ENCODE results near the gene BUB3. TPM values are rescaled to one million over a fixed set of nuclear protein-coding genes. Genes with fewer than 3 reads are reported as not detected.
A peak's percentile ranks its signal among the peaks of the same experiment; 100 is the strongest.

Gene BUB3
- total and polyA plus RNA-seq, 2 experiments from 2014 or later, result 243 to 272 TPM

DNA sequence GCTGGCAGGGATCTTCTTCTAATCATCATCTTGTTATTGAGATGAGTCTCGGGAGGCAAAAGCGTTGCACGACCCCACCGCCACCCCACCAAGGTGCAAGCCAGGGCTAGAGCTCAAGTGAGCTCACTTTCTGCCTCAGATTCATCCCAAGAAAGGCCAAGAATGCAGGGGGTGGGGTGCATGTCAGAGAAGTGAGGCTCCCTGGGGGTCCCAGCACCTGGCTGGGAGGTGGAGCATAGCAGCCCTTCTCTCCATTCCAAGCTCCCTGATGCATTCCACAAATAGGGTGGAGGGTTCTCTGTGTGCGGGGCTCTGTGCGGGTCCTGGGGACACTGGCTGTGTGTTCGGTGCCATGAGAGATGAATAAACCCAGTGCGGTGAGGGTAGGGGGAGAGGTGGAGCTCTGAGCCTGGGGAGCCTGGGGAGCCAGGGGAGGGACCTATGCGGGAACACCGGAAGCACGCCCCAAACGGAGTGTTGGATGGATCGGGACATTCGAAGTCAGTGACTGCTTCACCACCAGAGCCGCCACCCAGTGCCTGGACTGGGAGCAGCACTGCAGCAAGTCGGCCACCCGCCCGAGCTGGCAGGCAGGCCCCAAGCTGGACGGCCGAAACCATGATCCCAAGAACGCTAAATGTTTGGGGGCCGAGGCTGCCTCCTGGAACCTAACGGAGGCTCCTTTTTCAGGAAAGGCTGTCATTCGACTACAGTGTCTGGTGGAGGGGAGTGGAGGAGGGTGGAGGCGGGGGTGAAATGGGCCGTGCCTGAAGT, 36.4 kb upstream of the BUB3 start:
- H3K4me3 Mint-ChIP-seq, result peak overlapping the region; percentile 52

DNA sequence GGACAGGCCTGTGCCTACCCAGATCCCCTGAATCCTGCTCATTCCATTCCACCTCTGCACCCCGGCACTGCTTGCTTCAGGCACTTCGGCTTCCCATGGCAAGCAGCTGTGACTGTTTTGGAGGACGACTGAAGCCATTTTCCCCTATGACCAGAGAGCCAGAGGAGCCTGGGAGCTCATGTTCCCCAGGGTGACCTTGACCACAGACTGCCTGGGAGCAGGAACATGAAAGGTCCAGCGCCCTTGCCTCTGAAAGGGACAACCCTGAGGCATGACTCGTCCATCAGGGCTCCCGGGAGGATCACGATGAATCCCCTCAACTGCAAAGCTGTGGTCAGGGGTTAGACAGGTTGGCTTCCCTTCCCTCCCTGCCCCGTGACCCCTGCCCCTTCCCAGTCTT, 35.1 kb upstream of the BUB3 start:
- DNase-seq (ENCODE audit: low spot score) (no peak), ATAC-seq (no peak)
- H3K4me3 Mint-ChIP-seq, result no peak overlapping the region
- H3K9me2 ChIP-seq (ENCODE audit: insufficient read depth), result no peaks in the 10 kb centered on the region
- peaks cover 5% of the 10 kb centered on the region; the same call in 1 of the 2 replicates for H3K36me3 ChIP-seq (ENCODE audit: insufficient read depth)
- H3F3A ChIP-seq (replicated peaks; ENCODE audit: low read depth), result no peaks in the 10 kb centered on the region; the same call in 1 of the 2 replicates
- H3K4me3 ChIP-seq, result no peak overlapping the region
- no peak overlapping the region for H3K4me2 ChIP-seq
- no peak overlapping the region for H3K27ac ChIP-seq (ENCODE audit: low read depth)
- no peaks in the 10 kb centered on the region for H3K79me2 ChIP-seq (replicated peaks; ENCODE audit: insufficient read depth)
- no peak overlapping the region for H2AFZ ChIP-seq
- peaks cover 20% of the 10 kb centered on the region for H3K4me1 ChIP-seq (ENCODE audit: insufficient read depth)
- H3K27ac Mint-ChIP-seq, result no peak overlapping the region
- no peaks in the 10 kb centered on the region for H3K9me3 Mint-ChIP-seq
- no peak for TF ChIP-seq NANOG (IDR thresholded peaks at IDR 0.05; ENCODE audit: borderline replicate concordance)
- TF ChIP-seq, protein P1, sequence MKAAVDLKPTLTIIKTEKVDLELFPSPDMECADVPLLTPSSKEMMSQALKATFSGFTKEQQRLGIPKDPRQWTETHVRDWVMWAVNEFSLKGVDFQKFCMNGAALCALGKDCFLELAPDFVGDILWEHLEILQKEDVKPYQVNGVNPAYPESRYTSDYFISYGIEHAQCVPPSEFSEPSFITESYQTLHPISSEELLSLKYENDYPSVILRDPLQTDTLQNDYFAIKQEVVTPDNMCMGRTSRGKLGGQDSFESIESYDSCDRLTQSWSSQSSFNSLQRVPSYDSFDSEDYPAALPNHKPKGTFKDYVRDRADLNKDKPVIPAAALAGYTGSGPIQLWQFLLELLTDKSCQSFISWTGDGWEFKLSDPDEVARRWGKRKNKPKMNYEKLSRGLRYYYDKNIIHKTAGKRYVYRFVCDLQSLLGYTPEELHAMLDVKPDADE (IDR thresholded peaks at IDR 0.05), result no peak
- no peak for TF ChIP-seq POLR2AphosphoS5 (IDR thresholded peaks at IDR 0.05; ENCODE audit: low read depth)
- no peak for TF ChIP-seq CREB1 (CRISPR knock-in tag; IDR thresholded peaks at IDR 0.05; ENCODE audit: low read depth)
- H3K4me1 Mint-ChIP-seq, result peaks cover 20% of the 10 kb centered on the region
- H3K27me3 ChIP-seq (ENCODE audit: insufficient read depth), result peaks cover 5% of the 10 kb centered on the region; the same call in 1 of the 2 replicates
- H3K27me3 Mint-ChIP-seq (ENCODE audit: insufficient read depth, low read depth, poor library complexity), result peaks cover 18% of the 10 kb centered on the region
- H4K20me1 ChIP-seq (replicated peaks; ENCODE audit: insufficient read depth), result no peaks in the 10 kb centered on the region
- H3K36me3 Mint-ChIP-seq (ENCODE audit: low read depth), result no peaks in the 10 kb centered on the region

More for the DNA sequence above, 36.4 kb upstream of the BUB3 start:
- H3K27me3 ChIP-seq (ENCODE audit: insufficient read depth), result peaks cover 5% of the 10 kb centered on the region; the same call in 1 of the 2 replicates
- H3K4me1 ChIP-seq (ENCODE audit: insufficient read depth), result peaks cover 20% of the 10 kb centered on the region
- 0 out of 2 replicates have a peak overlapping the region, but pooled peaks have one; percentile 65 for H3K27ac Mint-ChIP-seq
- no peaks in the 10 kb centered on the region; the same call in 1 of the 2 replicates for H3F3A ChIP-seq (replicated peaks; ENCODE audit: low read depth)
- H3K9me3 Mint-ChIP-seq, result no peaks in the 10 kb centered on the region
- TF ChIP-seq EZH2phosphoT487 (IDR thresholded peaks at IDR 0.05; ENCODE audit: unreplicated experiment) (no peak), EZH2 (IDR thresholded peaks at IDR 0.05; ENCODE audit: low read depth, unreplicated experiment) (no peak), STAT1 (IDR thresholded peaks at IDR 0.05; ENCODE audit: unreplicated experiment) (no peak), JUNB (IDR thresholded peaks at IDR 0.05; ENCODE audit: unreplicated experiment) (no peak), NANOG (IDR thresholded peaks at IDR 0.05; ENCODE audit: borderline replicate concordance) (no peak; the same call in 1 of the 2 replicates), ZNF114 (CRISPR knock-in tag; IDR thresholded peaks at IDR 0.05) (no peak), POLR2AphosphoS5 (IDR thresholded peaks at IDR 0.05; ENCODE audit: low read depth) (no peak; the same call in 1 of the 2 replicates)
- TF ChIP-seq, protein P1 (IDR thresholded peaks at IDR 0.05), result peak; percentile 47; the same call in 1 of the 2 replicates
- TF ChIP-seq, protein P2, sequence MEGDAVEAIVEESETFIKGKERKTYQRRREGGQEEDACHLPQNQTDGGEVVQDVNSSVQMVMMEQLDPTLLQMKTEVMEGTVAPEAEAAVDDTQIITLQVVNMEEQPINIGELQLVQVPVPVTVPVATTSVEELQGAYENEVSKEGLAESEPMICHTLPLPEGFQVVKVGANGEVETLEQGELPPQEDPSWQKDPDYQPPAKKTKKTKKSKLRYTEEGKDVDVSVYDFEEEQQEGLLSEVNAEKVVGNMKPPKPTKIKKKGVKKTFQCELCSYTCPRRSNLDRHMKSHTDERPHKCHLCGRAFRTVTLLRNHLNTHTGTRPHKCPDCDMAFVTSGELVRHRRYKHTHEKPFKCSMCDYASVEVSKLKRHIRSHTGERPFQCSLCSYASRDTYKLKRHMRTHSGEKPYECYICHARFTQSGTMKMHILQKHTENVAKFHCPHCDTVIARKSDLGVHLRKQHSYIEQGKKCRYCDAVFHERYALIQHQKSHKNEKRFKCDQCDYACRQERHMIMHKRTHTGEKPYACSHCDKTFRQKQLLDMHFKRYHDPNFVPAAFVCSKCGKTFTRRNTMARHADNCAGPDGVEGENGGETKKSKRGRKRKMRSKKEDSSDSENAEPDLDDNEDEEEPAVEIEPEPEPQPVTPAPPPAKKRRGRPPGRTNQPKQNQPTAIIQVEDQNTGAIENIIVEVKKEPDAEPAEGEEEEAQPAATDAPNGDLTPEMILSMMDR (conservative IDR thresholded peaks at IDR 0.05; ENCODE audit: low read depth in 2 of 2), result peak; percentile 17 to 31; a peak in 1 of 4 replicates
- peaks cover 21% of the 10 kb centered on the region for H3K27me3 Mint-ChIP-seq (ENCODE audit: insufficient read depth, low read depth, poor library complexity)
- H2AFZ ChIP-seq, result no peak overlapping the region
- peak overlapping the region; percentile 69 for H3K4me2 ChIP-seq
- H4K20me1 ChIP-seq (replicated peaks; ENCODE audit: insufficient read depth), result no peaks in the 10 kb centered on the region
- DNase-seq (ENCODE audit: low spot score), result peak; percentile 93
- peak; percentile 95 for ATAC-seq
- H3K79me2 ChIP-seq (replicated peaks; ENCODE audit: insufficient read depth), result no peaks in the 10 kb centered on the region
- H3K4me1 Mint-ChIP-seq, result peaks cover 20% of the 10 kb centered on the region
- H3K36me3 Mint-ChIP-seq (ENCODE audit: low read depth), result no peaks in the 10 kb centered on the region
- no peaks in the 10 kb centered on the region for H3K9me2 ChIP-seq (ENCODE audit: insufficient read depth)
- peak overlapping the region; percentile 18 for H3K4me3 ChIP-seq
- H3K36me3 ChIP-seq (ENCODE audit: insufficient read depth), result peaks cover 5% of the 10 kb centered on the region; the same call in 1 of the 2 replicates
- peak overlapping the region; percentile 87 for H3K27ac ChIP-seq (ENCODE audit: low read depth)
